ENCODE measurements around the gene CHML. TPM values are rescaled to one million over a fixed set of nuclear protein-coding genes. Genes with fewer than 3 reads are reported as not detected.

Gene CHML
- total and polyA plus RNA-seq, 2 experiments from 2014 or later: 3.2 to 7.2 TPM

DNA sequence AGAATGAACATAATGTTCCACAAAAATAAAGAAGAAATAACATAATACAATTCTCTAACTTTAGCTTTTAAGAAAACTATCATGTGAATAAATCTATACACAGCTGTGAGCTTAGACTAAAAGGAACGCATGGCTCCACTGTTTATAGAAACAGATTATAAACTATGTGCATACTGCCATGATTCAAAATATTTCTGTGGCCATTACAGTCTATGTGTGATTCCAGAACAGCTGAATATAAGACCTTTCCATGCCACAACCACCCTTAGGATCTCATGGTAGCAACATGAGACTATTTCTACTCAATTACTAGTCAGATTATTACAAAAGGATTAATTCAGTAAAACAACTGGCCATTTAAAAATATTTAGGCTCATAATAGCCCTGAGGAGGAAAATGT is 3.9 kb downstream of the CHML start:
- in situ Hi-C loops (cut with MboI): no loop called here
- H3K4me3 ChIP-seq: no peak overlapping the region

DNA sequence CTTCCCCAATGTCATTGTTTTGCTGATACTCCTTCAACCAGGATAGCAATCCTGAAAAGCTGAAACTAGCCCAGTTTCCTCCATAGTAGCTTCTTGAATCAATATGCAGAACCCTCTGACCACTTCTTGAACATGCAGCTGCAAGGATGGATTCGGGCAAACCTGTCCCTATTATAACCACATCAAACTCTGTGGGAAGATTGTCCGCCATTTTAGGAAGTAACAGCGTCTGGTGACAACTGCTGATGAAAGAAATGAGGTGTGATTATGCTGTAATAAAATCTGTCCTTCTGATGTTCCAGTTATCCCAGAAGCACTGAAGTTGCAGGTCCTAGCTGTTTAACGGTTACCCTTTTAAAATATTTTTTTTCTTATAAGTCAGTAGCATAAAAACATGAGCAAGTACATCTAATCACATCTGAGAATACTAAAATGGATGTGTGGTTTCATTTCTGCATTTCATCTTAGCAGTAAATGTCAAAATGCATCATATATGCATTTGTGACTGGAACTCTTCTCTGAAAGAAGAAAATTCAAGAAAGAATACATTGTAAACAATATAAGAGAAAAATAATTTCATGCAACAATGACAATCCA is 4.5 kb downstream of the CHML start:
- peaks cover 26% of the 10 kb centered on the region for H3K4me1 ChIP-seq (ENCODE audit: insufficient read depth)
- peaks cover 6% of the 10 kb centered on the region; the same call in 1 of the 2 replicates for H3K36me3 ChIP-seq (ENCODE audit: low read depth)
- H3K4me3 ChIP-seq: no peak overlapping the region
- no peaks in the 10 kb centered on the region for H3K27me3 ChIP-seq (replicated peaks; ENCODE audit: insufficient read depth)
- no peaks in the 10 kb centered on the region for H4K20me1 ChIP-seq (ENCODE audit: insufficient read depth)
- no peak overlapping the region for H3K4me2 ChIP-seq (ENCODE audit: unreplicated experiment)
- no peaks in the 10 kb centered on the region for H3K9me3 ChIP-seq (ENCODE audit: low read depth)
- H3K9me2 ChIP-seq (ENCODE audit: insufficient read depth): no peaks in the 10 kb centered on the region
- no peak for DNase-seq
- TF ChIP-seq EZH2phosphoT487 (IDR thresholded peaks at IDR 0.05; ENCODE audit: insufficient read depth, low read depth) (no peak), EZH2 (IDR thresholded peaks at IDR 0.05; ENCODE audit: insufficient read depth, poor library complexity, severe bottlenecking) (no peak)
- in situ Hi-C loops (cut with MboI): no loop called here
- peaks cover 2% of the 10 kb centered on the region; the same call in 1 of the 2 replicates for H3F3A ChIP-seq (ENCODE audit: insufficient read depth)
- no peak overlapping the region for H2AFZ ChIP-seq
- WGBS, 2 experiments (ENCODE audit: low coverage in 1 of 2, low lambda C conversion rate in 2 of 2, missing lambda C conversion rate in 2 of 2): 95 to 98% methylated on average over 4 of the region's 4 CpGs
- H3K27ac ChIP-seq: no peak overlapping the region
- peaks cover 33% of the 10 kb centered on the region for H3K79me2 ChIP-seq (ENCODE audit: insufficient read depth)
- no peak overlapping the region for H3K9ac ChIP-seq

More for the DNA sequence above, 3.9 kb downstream of the CHML start:
- Histone ChIP-seq H3K27me3 (replicated peaks; ENCODE audit: insufficient read depth) (no peaks in the 10 kb centered on the region), H3K9me3 (ENCODE audit: low read depth) (no peaks in the 10 kb centered on the region), H3K79me2 (ENCODE audit: insufficient read depth) (peaks cover 33% of the 10 kb centered on the region), H4K20me1 (ENCODE audit: insufficient read depth) (no peaks in the 10 kb centered on the region), H2AFZ (no peak overlapping the region), H3K4me2 (ENCODE audit: unreplicated experiment) (no peak overlapping the region), H3F3A (ENCODE audit: insufficient read depth) (peaks cover 8% of the 10 kb centered on the region), H3K4me1 (ENCODE audit: insufficient read depth) (peaks cover 26% of the 10 kb centered on the region), H3K9ac (no peak overlapping the region), H3K9me2 (ENCODE audit: insufficient read depth) (no peaks in the 10 kb centered on the region), H3K36me3 (ENCODE audit: low read depth) (peaks cover 6% of the 10 kb centered on the region; the same call in 1 of the 2 replicates), H3K27ac (no peak overlapping the region)
- TF ChIP-seq EZH2 (IDR thresholded peaks at IDR 0.05; ENCODE audit: insufficient read depth, poor library complexity, severe bottlenecking) (no peak), EZH2phosphoT487 (IDR thresholded peaks at IDR 0.05; ENCODE audit: insufficient read depth, low read depth) (no peak)
- DNase-seq: no peak
- 97 to 100% methylated on average over 1 of the region's 1 CpG for WGBS, 2 experiments (ENCODE audit: low coverage in 1 of 2, low lambda C conversion rate in 2 of 2, missing lambda C conversion rate in 2 of 2)

DNA sequence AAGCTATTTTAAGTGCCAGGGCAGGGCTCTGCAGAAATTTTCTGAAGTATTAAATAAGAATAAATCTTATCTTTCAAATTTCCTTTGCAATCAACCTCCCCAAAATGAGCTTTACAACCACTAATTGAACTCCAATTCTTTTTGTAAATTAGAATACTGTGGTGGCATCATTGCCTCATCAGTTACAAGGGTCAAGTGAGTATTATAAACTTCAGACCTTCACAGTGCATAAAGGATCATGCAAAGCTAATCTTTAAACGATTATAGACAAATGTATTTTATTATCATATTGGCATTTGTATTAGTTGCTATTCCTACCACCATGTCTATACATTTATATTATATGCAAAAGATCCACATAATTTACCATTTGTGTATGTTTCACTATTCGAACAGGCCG is 7.2 kb downstream of the CHML start:
- H2AFZ ChIP-seq: no peak overlapping the region
- H3K9me2 ChIP-seq (ENCODE audit: insufficient read depth): no peaks in the 10 kb centered on the region
- H3K9ac ChIP-seq: no peak overlapping the region
- no peaks in the 10 kb centered on the region for H3K9me3 ChIP-seq (ENCODE audit: low read depth)
- in situ Hi-C loops (cut with MboI): no loop called here
- no peak overlapping the region for H3K4me2 ChIP-seq (ENCODE audit: unreplicated experiment)
- 0 out of 2 replicates have a peak, but pooled peaks cover 13% of the 10 kb centered on the region for H3K4me1 ChIP-seq (ENCODE audit: insufficient read depth)
- DNase-seq: no peak
- no peaks in the 10 kb centered on the region for H4K20me1 ChIP-seq (ENCODE audit: insufficient read depth)
- H3K4me3 ChIP-seq: no peak overlapping the region
- peaks cover 6% of the 10 kb centered on the region; the same call in 1 of the 2 replicates for H3K36me3 ChIP-seq (ENCODE audit: low read depth)
- H3K27me3 ChIP-seq (replicated peaks; ENCODE audit: insufficient read depth): no peaks in the 10 kb centered on the region
- WGBS, 2 experiments (ENCODE audit: low coverage in 1 of 2, low lambda C conversion rate in 2 of 2, missing lambda C conversion rate in 2 of 2): 96 to 99% methylated on average over 3 of the region's 3 CpGs
- TF ChIP-seq EZH2 (IDR thresholded peaks at IDR 0.05; ENCODE audit: insufficient read depth, poor library complexity, severe bottlenecking) (no peak), EZH2phosphoT487 (IDR thresholded peaks at IDR 0.05; ENCODE audit: insufficient read depth, low read depth) (no peak)
- H3F3A ChIP-seq (ENCODE audit: insufficient read depth): no peaks in the 10 kb centered on the region
- no peak overlapping the region for H3K27ac ChIP-seq
- H3K79me2 ChIP-seq (ENCODE audit: insufficient read depth): peaks cover 22% of the 10 kb centered on the region

DNA sequence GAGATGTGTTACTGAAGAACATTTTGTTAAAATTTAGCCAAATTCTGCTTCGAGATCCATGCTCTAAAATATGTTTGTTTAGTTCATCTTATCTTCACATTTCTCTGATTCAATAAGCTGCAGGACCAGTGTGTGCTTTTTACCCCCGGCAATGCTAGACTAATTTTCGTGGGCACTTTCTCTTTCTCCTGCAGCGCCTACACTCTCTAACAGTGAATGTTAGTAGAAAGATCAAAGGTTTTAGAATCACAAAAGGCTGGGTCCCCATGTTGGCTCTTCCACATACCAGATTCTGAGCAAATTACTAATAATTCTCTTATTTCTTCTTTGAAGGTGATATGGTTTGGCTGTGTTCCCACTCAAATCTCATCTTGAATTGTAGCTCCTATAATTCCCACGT is 8.5 kb downstream of the CHML start:
- no peaks in the 10 kb centered on the region for H4K20me1 ChIP-seq (ENCODE audit: insufficient read depth)
- 86 to 90% methylated on average over 5 of the region's 5 CpGs for WGBS, 2 experiments (ENCODE audit: low coverage in 1 of 2, low lambda C conversion rate in 2 of 2, missing lambda C conversion rate in 2 of 2)
- no peaks in the 10 kb centered on the region for H3K9me3 ChIP-seq (ENCODE audit: low read depth)
- H3K4me3 ChIP-seq: no peak overlapping the region
- H3K27ac ChIP-seq: no peak overlapping the region
- no peaks in the 10 kb centered on the region for H3F3A ChIP-seq (ENCODE audit: insufficient read depth)
- H3K9ac ChIP-seq: no peak overlapping the region
- no peaks in the 10 kb centered on the region for H3K9me2 ChIP-seq (ENCODE audit: insufficient read depth)
- peaks cover 6% of the 10 kb centered on the region; the same call in 1 of the 2 replicates for H3K36me3 ChIP-seq (ENCODE audit: low read depth)
- in situ Hi-C loops (cut with MboI): no loop called here
- H3K4me2 ChIP-seq (ENCODE audit: unreplicated experiment): no peak overlapping the region
- no peak for TF ChIP-seq EZH2 (IDR thresholded peaks at IDR 0.05; ENCODE audit: insufficient read depth, poor library complexity, severe bottlenecking)
- TF ChIP-seq EZH2phosphoT487 (IDR thresholded peaks at IDR 0.05; ENCODE audit: insufficient read depth, low read depth): no peak
- H3K27me3 ChIP-seq (replicated peaks; ENCODE audit: insufficient read depth): no peaks in the 10 kb centered on the region
- DNase-seq: no peak
- H3K4me1 ChIP-seq (ENCODE audit: insufficient read depth): no peaks in the 10 kb centered on the region
- H3K79me2 ChIP-seq (ENCODE audit: insufficient read depth): peaks cover 11% of the 10 kb centered on the region; the same call in 1 of the 2 replicates
- no peak overlapping the region for H2AFZ ChIP-seq
